ENCODE measurements around the gene KSR1. TPM values are rescaled to one million over a fixed set of nuclear protein-coding genes. Genes with fewer than 3 reads are reported as not detected.

Gene KSR1
- total RNA-seq, 1 donor from 2014 or later: 114 TPM

GRCh38 chr17:27610304-27610677 lies 154.0 kb downstream of the KSR1 start:
- DNase-seq (no peak), ATAC-seq (ENCODE audit: low read depth) (no peak)
- Mint-ChIP-seq H3K4me1 (no peaks in the 10 kb centered on the region), H3K27me3 (no peaks in the 10 kb centered on the region), H3K4me3 (no peak overlapping the region), H3K27ac (no peak overlapping the region), H3K36me3 (ENCODE audit: low read depth) (peaks cover 75% of the 10 kb centered on the region), H3K9me3 (no peaks in the 10 kb centered on the region)
- no peak for TF ChIP-seq CTCF (IDR thresholded peaks at IDR 0.05)
- ChIA-PET CTCF (interaction anchor here (0.7 to 1.6 kb wide), 4 partner anchors 9 to 44 kb away, joined by 3 to 20 read pairs (median 5); no protein-coding TSS in a partner anchor), POLR2A (no interaction called here)
- intact Hi-C loops (cut with micrococcal nuclease): loop anchor here (2.0 kb wide), 1 partner anchor 21 kb away; the partner anchor contains the start of gene LGALS9

- intact Hi-C loops (cut with micrococcal nuclease): no loop called here
- CTCF ChIA-PET: interaction anchor here (1.0 to 1.1 kb wide), 3 partner anchors 20 to 42 kb away, joined by 3 read pairs; no protein-coding TSS in a partner anchor
- no peaks in the 10 kb centered on the region for H3K9me3 Mint-ChIP-seq
- peaks cover 82% of the 10 kb centered on the region for H3K36me3 Mint-ChIP-seq (ENCODE audit: low read depth)
- no peak for ATAC-seq (ENCODE audit: low read depth)
- no peak for TF ChIP-seq CTCF (IDR thresholded peaks at IDR 0.05)
- H3K4me1 Mint-ChIP-seq: no peaks in the 10 kb centered on the region
- no peaks in the 10 kb centered on the region for H3K27me3 Mint-ChIP-seq
- no peak overlapping the region for H3K27ac Mint-ChIP-seq
- POLR2A ChIA-PET: no interaction called here
- no peak for DNase-seq
- H3K4me3 Mint-ChIP-seq: no peak overlapping the region
These were observed 156.0 kb downstream of the KSR1 start for GRCh38 chr17:27612160-27612770.

DNA sequence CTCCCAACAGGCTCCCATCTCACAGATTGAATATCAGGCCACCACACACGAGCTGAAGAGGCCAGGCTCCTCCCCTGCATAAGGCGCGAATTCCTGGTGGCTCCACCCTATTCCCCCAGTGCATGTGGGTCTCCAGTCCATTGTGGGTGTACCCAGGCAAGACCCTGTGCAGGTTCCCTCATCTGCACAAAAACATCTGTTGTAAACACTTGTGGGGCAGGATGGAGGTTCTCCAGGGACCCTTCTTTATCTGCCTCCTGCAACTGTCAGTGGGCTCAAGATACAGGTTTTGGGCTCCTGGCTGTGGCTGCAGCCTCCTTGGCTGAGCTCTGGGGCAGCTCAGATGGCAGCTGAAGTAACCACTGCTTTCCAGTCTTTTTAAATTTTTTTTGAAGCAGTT lies 157.2 kb downstream of the KSR1 start:
- intact Hi-C loops (cut with micrococcal nuclease): no loop called here
- Mint-ChIP-seq H3K36me3 (ENCODE audit: low read depth) (peaks cover 82% of the 10 kb centered on the region), H3K27ac (no peak overlapping the region), H3K27me3 (no peaks in the 10 kb centered on the region), H3K4me3 (no peak overlapping the region), H3K9me3 (no peaks in the 10 kb centered on the region), H3K4me1 (no peaks in the 10 kb centered on the region)
- TF ChIP-seq CTCF (IDR thresholded peaks at IDR 0.05): no peak
- ChIA-PET CTCF (interaction anchor here (1.0 to 1.5 kb wide), 3 partner anchors 10 to 37 kb away, joined by 3 to 6 read pairs (median 3); no protein-coding TSS in a partner anchor), POLR2A (no interaction called here)
- DNase-seq: no peak
- ATAC-seq (ENCODE audit: low read depth): no peak

GRCh38 chr17:27615121-27615520 lies 158.9 kb downstream of the KSR1 start:
- Mint-ChIP-seq H3K4me3 (no peak overlapping the region), H3K27ac (no peak overlapping the region), H3K4me1 (no peaks in the 10 kb centered on the region), H3K36me3 (ENCODE audit: low read depth) (peaks cover 76% of the 10 kb centered on the region), H3K9me3 (no peaks in the 10 kb centered on the region), H3K27me3 (no peaks in the 10 kb centered on the region)
- no peak for ATAC-seq (ENCODE audit: low read depth)
- ChIA-PET CTCF (interaction anchor here (1.5 to 1.6 kb wide), 3 partner anchors 12 to 159 kb away, joined by 3 to 6 read pairs (median 3); partner anchors contain the start of gene KSR1), POLR2A (no interaction called here)
- DNase-seq: no peak
- TF ChIP-seq CTCF (IDR thresholded peaks at IDR 0.05): no peak
- intact Hi-C loops (cut with micrococcal nuclease): no loop called here

DNA sequence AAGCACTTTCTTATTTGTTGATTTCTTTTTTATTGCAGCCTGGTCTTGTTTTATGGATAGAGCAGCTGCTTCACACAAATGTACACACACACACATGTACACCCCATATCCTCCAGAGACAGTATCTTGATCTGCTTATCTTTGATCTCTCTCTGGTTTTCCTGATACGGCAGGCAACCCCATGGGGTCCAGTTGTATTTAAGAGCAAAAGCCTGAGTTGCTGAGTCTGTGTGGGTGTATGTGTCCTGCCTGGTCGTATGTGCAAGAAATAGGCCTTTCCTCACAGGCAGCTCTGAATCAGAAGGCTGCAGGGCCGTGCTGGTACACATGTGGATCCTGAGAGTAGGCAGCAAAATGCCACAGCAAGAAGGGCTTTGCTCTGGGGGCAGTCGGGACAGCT lies 160.2 kb downstream of the KSR1 start:
- no peak for DNase-seq
- Mint-ChIP-seq H3K4me3 (no peak overlapping the region), H3K27me3 (no peaks in the 10 kb centered on the region), H3K27ac (no peak overlapping the region), H3K9me3 (no peaks in the 10 kb centered on the region), H3K4me1 (peaks cover 7% of the 10 kb centered on the region), H3K36me3 (ENCODE audit: low read depth) (peaks cover 76% of the 10 kb centered on the region)
- POLR2A ChIA-PET: no interaction called here
- CTCF ChIA-PET: interaction anchor here (0.9 to 1.6 kb wide), 2 partner anchors 13 to 39 kb away, joined by 3 read pairs; no protein-coding TSS in a partner anchor
- no peak for ATAC-seq (ENCODE audit: low read depth)
- intact Hi-C loops (cut with micrococcal nuclease): no loop called here
- TF ChIP-seq CTCF (IDR thresholded peaks at IDR 0.05): no peak
